NCI-H748 (cell line): ENCODE measurements around the gene ZNF408.

Experiments used
- DNase-seq: peaks from one replicate; lab custom pipeline; 2025; ENCODE audit not compliant: unreplicated experiment; lab: John Stamatoyannopoulos, UW

The ZNF408 gene

DNA sequence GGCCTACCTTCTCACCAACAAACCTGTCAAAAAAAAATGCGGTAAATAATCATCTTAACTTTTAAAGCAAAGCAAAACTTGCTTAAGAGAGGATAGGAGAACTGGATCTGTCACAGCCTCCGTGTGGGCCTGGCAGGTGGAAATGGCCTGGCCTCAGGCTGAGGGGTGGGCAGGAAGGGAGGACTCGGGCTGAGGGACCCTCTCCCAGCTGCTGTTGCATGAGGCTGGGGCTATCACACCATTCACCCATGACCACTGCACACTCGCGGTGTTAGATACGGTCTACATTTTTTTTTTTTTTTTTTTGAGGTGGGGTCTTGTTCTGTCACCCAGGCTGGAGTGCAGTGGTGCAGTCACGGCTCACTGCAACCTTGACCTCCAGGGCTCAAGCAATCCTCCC lies 24.9 kb upstream of the ZNF408 start:
- no peak for DNase-seq

DNA sequence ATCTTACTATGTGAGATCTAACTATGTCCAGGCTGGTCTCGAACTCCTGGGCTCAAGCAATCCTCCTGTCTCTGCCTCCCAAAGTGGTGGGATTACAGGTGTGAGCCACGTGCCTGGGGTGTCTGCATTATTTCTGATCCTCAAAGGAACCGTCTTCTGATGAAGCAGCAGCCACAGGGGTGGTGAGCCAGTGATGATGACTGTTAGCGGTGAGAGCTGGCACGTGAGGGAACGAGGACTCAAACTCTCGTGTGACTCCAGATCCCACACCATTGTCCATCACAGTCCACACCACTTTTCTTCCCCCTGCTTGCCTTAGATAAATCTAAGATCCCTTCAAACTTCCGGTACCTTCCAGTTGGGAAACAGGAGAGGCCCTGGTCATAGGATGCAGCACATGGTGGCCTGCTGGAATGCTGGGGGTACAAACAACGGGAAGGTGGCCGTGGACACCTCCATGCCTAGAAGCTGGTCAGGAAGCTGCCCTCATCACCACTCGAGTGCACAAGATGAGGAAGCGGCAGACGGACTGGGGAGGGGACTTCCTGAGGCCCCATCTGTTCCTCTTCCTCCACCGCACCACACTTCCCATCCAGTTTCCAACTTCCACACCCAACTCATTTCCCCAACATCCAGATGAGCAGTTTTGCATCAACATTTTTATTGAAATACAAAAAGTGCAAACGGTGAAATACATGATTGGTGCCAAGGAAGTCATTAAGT lies 24.2 kb upstream of the ZNF408 start:
- DNase-seq: no peak

DNA sequence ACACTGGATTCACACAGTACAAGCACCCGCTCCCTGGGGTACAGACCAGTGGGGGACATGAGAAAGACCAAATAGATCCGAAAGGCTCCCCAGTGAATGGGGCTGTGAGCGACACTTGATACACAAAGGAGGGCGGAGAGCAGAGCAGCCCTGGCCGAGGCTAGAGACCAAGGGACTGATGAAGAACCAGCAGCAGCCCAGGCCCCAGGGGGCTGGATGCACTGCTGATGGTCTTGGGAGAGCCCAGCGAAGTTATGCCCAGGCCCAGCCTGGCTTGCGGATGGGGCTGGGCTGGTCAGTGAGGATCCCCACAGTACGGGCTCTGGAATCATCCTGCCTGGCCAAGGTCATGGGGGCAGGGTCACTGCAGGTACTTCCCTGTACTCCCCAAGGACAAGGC lies 23.7 kb upstream of the ZNF408 start:
- DNase-seq: no peak

GRCh38 chr11:46677991-46678740 lies 22.7 kb upstream of the ZNF408 start:
- no peak for DNase-seq

- DNase-seq: no peak
Measured at GRCh38 chr11:46678741-46679130, 22.1 kb upstream of the ZNF408 start.

DNA sequence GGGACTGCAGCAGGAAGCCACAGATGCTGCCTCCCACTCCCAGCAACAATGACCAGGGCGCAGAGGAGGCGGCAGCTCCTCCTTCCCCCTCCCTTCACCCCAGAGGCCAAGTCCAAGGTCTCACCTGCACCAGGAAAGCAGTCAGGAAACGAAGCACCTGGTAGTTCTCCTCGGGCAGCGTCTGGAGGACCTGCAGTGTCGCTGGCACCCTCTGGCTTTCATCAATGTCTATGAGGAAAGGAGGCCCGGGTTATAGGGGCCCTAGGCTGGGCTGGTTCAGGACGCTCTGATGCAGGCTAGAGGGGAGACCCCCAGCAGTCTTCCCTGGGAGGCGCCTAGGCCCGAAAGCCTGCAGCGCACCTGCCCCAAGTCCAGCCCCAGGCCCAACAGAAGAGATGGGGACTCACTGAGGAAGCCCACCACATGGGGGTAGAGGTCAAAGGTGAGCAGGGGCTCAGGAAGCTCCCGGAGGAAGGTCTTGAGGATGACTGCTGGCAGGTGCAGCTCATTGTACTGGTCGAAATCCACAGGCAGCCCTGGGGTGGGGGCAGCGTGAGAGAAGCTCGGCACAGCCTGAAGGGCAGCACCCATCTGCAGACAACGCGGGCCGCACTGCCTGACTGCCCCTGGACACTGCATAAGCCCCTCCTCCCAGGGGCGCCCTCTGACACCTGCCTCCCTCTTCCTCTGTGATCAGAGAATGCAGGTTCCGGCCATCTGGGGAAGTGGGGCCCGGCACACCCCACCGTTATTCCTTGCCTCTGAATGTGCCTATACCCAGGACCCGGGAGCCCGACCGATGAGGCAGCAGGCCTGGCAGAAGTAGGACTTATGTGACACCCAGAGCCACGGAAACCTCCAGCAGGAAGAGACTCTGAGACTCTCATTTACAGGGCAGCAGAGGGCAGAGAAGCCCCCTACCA lies 21.3 kb upstream of the ZNF408 start:
- DNase-seq: no peak

DNA sequence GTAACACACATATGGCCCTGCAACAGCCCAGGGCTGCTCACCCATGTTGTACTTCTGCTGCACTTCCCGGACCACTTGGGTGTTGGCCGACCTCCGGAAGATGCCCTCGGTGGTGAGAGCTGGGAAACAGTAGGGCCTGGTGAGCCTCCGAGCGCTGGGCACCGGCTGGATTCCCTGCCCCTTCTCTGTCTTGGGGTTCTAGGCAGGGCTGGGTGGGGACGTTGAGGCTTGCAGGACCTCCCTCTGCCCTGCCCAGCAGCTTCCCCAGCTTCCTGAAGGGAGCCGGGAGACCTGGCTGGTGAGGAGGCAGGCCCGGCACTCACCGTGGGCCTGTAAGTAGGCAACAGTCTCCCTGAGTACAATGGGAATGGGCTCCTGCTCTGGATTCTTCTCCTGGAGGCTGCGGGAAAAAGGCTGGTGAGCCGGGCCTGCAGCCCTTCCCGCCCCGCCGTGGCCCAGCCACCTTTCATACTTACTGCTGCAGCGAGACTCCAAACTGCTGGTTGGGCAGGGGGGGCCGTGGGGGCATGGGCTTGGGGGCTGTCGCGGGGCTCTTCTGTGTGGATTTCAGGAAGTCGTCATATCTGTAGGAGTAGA lies 20.6 kb upstream of the ZNF408 start:
- no peak for DNase-seq

DNA sequence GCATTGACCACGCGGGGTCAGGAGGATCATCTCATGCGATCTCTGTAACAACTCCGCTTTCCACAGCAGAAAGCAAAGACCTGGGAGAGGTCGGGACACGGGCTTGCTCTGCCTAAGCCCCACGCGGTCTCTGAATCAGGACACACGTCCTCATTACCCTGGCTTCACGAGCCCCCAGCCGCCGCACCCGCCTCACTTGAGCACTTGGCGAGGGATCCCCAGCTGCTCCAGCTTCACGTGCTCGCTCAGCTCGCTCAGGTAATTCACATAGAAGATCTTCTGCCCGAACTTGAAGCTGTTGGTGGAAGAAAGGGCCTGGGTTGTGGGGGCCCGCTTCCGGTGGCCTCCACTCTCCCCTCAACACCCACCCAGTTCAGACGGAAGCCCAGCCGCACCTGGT lies 20.0 kb upstream of the ZNF408 start:
- DNase-seq: no peak

DNA sequence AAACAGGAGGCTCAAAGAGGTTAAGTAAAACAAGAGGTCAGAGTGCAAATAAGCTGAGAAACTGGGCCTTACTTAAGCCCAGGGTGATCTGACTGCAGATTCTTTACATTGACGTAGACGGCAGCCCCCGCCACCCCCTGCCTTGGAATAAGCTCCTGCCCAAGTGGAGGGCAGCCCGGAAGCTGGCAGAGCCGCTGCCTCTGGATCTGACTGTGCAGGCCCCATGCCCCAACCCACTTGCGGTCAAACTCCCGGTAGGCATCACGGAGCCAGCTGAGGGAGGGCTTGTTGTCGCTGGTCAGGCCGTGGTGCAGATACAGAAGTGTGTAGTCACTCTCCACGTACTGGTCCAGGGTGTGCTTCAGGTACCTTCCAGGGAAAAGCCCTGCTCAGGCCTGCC lies 19.0 kb upstream of the ZNF408 start:
- DNase-seq: no peak

DNA sequence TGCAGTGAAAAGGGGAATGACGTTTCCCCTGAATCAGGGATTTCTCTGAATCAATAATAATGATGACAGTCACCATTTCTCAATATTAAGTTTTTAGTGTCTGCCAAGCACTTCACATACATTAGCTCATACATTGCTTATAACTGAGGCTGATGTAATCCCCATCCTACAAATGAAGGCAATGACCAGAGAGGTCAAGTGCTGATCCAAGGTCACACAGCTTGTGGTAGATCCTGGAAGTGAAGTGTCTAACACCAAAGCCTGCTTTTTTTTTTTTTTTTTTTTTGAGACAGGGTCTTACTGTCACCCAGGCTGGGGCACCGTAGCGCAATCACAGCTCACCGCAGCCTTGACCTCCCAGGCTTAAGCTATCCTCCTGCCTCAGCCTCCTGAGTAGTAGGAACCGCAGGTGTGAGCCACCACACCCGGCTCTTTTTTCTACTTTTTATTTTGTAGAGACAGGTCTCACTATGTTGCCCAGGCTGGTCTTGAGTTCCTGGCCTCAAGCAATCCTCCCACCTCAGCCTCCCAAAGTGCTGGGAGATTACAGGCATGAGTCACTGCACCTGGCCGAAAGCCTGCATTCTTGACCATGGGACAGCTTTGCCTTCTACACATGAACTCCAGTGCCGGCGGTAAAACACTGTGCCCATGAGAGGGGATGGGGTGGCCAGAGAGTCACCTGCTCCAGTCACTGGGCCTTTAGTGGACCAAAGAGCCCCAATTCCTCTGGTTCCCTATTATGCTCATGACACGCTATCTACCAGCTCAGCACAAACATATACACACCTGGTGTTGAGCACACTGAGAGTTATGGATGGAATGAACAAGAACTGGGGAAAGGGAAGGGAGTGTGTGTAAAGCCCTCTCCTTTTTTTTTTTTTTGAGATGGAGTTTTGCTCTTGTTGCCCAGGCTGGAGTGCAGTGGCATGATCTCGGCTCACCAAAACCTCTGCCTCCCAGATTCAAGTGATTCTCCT lies 17.8 kb upstream of the ZNF408 start:
- DNase-seq: no peak

DNA sequence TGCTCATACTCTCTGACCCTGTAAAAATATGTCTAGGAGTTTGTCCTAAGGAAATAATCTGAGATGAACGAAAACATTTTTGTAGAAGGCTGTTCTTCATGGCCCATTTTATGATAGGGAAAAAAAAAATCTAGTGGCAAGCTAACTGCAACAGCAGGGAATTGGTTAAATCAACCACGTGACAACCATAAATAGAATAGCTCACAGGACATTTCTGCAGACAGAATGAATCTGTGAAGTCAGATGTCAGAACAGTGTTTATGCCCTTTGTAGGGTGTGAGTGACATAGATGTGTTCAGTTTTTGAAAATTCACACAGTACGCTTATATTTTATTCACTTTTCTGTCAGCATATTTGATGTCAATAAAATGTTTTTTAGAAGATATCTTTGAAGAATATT lies 16.5 kb upstream of the ZNF408 start:
- DNase-seq: no peak

GRCh38 chr11:46686886-46687795 lies 13.7 kb upstream of the ZNF408 start:
- no peak for DNase-seq

DNA sequence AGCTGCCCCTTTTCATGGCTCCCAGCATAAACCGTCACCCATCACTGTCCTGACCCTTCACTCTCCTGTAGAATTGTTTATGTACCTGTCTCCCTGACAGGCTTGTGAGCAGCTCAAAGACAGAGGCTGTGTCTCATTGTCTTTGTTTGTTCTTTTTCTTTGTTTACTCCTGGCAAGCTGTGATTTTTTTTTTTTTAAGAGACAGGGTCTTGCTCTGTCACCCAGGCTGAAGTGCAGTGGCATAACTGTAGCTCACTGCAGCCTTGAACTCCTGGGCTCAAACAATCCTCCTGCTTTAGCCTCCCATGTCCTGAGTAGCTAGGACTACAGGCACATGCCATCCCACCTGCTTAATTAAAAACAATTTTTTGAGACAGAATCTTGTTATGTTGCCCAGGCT lies 10.1 kb upstream of the ZNF408 start:
- DNase-seq: no peak

DNA sequence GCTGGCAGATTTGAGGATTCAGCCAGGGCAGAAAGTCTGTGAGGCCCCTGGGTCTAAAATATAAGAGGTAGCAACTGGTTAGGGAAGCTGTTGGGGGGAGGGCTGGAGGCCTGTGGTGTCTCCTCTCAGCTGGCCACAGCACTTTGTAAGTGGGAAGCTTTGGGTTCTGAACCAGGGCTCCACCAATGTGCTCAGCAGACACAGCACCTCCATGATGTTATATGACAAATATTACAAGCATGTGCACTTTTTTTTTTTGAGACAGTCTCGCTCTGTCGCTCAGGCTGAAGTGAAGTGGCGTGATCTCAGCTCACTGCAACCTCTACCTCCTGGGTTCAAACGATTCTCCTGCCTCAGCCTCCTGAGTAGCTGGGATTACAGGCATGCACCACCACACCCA lies 8.4 kb upstream of the ZNF408 start:
- no peak for DNase-seq

- no peak for DNase-seq
Measured at GRCh38 chr11:46693597-46694012, 7.2 kb upstream of the ZNF408 start.

DNA sequence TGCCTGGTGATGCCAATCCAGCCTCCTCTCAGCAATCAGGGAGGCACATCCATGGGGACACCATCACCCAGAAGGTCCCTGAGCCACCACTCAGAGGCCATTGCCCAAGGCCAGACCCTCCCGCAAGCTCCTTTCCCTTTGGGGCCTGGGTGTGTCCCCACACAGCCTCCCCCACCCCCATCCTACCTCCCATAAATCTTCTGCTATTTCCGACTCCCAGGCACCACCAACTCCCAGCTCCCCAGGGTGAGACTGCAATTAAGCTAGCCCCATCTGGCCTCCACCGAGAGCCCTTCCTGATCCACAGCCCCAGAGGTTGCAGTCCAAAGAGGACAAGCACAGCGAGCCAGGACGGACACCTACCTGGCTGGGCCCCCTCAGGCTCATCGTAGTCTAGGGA lies 6.8 kb upstream of the ZNF408 start:
- no peak for DNase-seq

DNA sequence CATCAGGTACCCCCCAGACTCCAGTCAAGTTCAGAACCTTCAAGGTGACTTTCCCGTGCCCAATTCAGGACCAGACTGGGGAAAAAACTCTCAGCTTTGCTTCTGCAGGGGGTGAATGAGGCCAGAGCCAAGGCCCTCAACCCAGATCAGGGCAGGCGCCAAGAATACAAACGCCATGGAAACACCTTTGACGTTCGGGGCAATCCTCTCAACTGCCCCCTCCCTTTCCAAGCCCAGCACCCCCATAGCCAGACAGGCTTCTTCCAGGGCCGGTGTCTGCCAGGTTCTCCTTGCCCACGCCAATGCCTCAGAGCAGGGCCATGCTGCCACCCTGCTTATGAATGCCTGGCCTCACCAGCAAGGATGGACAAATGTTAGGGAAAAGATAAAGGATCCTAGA lies 6.2 kb upstream of the ZNF408 start:
- no peak for DNase-seq

GRCh38 chr11:46695345-46696211 lies 5.3 kb upstream of the ZNF408 start:
- no peak for DNase-seq
